Activated CD8-positive, alpha-beta memory T cell treated with anti-CD3 and anti-CD28 coated beads, Interleukin-2, amount 10 ng/mL, durations not matched to agents 7 days and 5 days (primary cell): ENCODE results near the gene IDH2. TPM values are rescaled to one million over a fixed set of nuclear protein-coding genes. Genes with fewer than 3 reads are reported as not detected.
"Not testable (repeated sequence)": the region's sequence is repeated elsewhere in the genome, so short reads cannot be mapped to it uniquely, and the experiment has no call there.

ENCODE experiments used
- ATAC-seq: fragments of 150-1000 bp; cut with Tn5 transposase; one replicate; pipeline ENCODE4 v1.10.0; 2021; ENCODE audit warnings: moderate library complexity
- CTCF ChIA-PET: fragments of 350-600 bp; sonication (Branson Sonifier 250); formaldehyde crosslinking; loops from one replicate; lab custom pipeline; 2021; ENCODE audit warnings: antibody characterized with exemption; lab: Charles Lee
- DNase-seq: peaks from one replicate; pipeline ENCODE4 v3.0.0-alpha.2; 2020
- H3K27ac Mint-ChIP-seq: one replicate; pipeline ENCODE4 v1.8.0; 2021; ENCODE audit warnings: mild to moderate bottlenecking, mixed read lengths
- H3K27me3 Mint-ChIP-seq: one replicate; pipeline ENCODE4 v1.8.0; 2021; ENCODE audit warnings: mixed read lengths
- H3K36me3 Mint-ChIP-seq: one replicate; pipeline ENCODE4 v1.8.0; 2021; ENCODE audit warnings: mild to moderate bottlenecking, mixed read lengths
- H3K4me1 Mint-ChIP-seq: one replicate; pipeline ENCODE4 v1.8.0; 2021; ENCODE audit warnings: mixed read lengths
- H3K4me3 Mint-ChIP-seq: one replicate; pipeline ENCODE4 v1.8.0; 2021; ENCODE audit warnings: mild to moderate bottlenecking, moderate library complexity, mixed read lengths
- H3K9me3 Mint-ChIP-seq: one replicate; pipeline ENCODE4 v1.8.0; 2022; ENCODE audit warnings: low read depth, mixed read lengths
- total RNA-seq, 2 experiments: library from RNA; stranded (reverse); gene quantifications; one replicate each; pipeline ENCODE4 v1.2.3, GENCODE V29; 2021

Gene IDH2
- total RNA-seq, 2 experiments from 2014 or later: 196 to 293 TPM

- no peak overlapping the region for H3K27ac Mint-ChIP-seq
- H3K9me3 Mint-ChIP-seq: no peaks in the 10 kb centered on the region
- CTCF ChIA-PET: no interaction called here
- ATAC-seq: no peak
- H3K4me1 Mint-ChIP-seq: peaks cover 7% of the 10 kb centered on the region
- peaks cover 23% of the 10 kb centered on the region for H3K27me3 Mint-ChIP-seq
- no peak for DNase-seq
- H3K4me3 Mint-ChIP-seq: no peak overlapping the region
- H3K36me3 Mint-ChIP-seq: no peaks in the 10 kb centered on the region
Observed at GRCh38 chr15:90132437-90132836, 30.2 kb upstream of the IDH2 start.

GRCh38 chr15:90131848-90132247 is 29.6 kb upstream of the IDH2 start:
- Mint-ChIP-seq H3K27me3 (peaks cover 26% of the 10 kb centered on the region), H3K4me3 (no peak overlapping the region), H3K27ac (no peak overlapping the region), H3K36me3 (no peaks in the 10 kb centered on the region), H3K9me3 (no peaks in the 10 kb centered on the region), H3K4me1 (peaks cover 7% of the 10 kb centered on the region)
- DNase-seq: no peak
- no peak for ATAC-seq
- CTCF ChIA-PET: no interaction called here

- H3K4me3 Mint-ChIP-seq: no peak overlapping the region
- no peak overlapping the region for H3K27ac Mint-ChIP-seq
- DNase-seq (no peak), ATAC-seq (no peak)
- CTCF ChIA-PET: no interaction called here
- peaks cover 27% of the 10 kb centered on the region for H3K27me3 Mint-ChIP-seq
- H3K4me1 Mint-ChIP-seq: peaks cover 16% of the 10 kb centered on the region
- no peaks in the 10 kb centered on the region for H3K36me3 Mint-ChIP-seq
- no peaks in the 10 kb centered on the region for H3K9me3 Mint-ChIP-seq
Observed at GRCh38 chr15:90130291-90130690, 28.0 kb upstream of the IDH2 start.

GRCh38 chr15:90126596-90127435 is 24.5 kb upstream of the IDH2 start:
- Mint-ChIP-seq H3K27me3 (peaks cover 12% of the 10 kb centered on the region), H3K9me3 (no peaks in the 10 kb centered on the region), H3K4me1 (peaks cover 19% of the 10 kb centered on the region), H3K36me3 (no peaks in the 10 kb centered on the region), H3K27ac (no peak overlapping the region), H3K4me3 (no peak overlapping the region)
- CTCF ChIA-PET: interaction anchor here (0.7 kb wide), 1 partner anchor 91 kb away, joined by 3 read pairs; no protein-coding TSS in a partner anchor
- no peak for DNase-seq
- ATAC-seq: no peak

- H3K4me1 Mint-ChIP-seq: peaks cover 19% of the 10 kb centered on the region
- peaks cover 13% of the 10 kb centered on the region for H3K27me3 Mint-ChIP-seq
- H3K9me3 Mint-ChIP-seq: no peaks in the 10 kb centered on the region
- DNase-seq (no peak), ATAC-seq (no peak)
- no peak overlapping the region for H3K4me3 Mint-ChIP-seq
- CTCF ChIA-PET: interaction anchor here (1.2 kb wide), 1 partner anchor 17 kb away, joined by 3 read pairs; no protein-coding TSS in a partner anchor
- H3K36me3 Mint-ChIP-seq: no peaks in the 10 kb centered on the region
- H3K27ac Mint-ChIP-seq: no peak overlapping the region
Observed at GRCh38 chr15:90126022-90126421, 23.8 kb upstream of the IDH2 start.

- CTCF ChIA-PET: interaction anchor here (1.7 kb wide), 1 partner anchor 22 kb away, joined by 5 read pairs; the partner anchor contains the start of gene IDH2
Observed at GRCh38 chr15:90124507-90124906, 22.2 kb upstream of the IDH2 start.

GRCh38 chr15:90121086-90121485 is 18.8 kb upstream of the IDH2 start:
- peaks cover 17% of the 10 kb centered on the region for H3K27me3 Mint-ChIP-seq
- no peak for ATAC-seq
- no peak for DNase-seq
- no peaks in the 10 kb centered on the region for H3K9me3 Mint-ChIP-seq
- peaks cover 11% of the 10 kb centered on the region for H3K4me1 Mint-ChIP-seq
- H3K4me3 Mint-ChIP-seq: no peak overlapping the region
- CTCF ChIA-PET: interaction anchor here (1.2 kb wide), 1 partner anchor 21 kb away, joined by 3 read pairs; no protein-coding TSS in a partner anchor
- H3K27ac Mint-ChIP-seq: no peak overlapping the region
- peaks cover 3% of the 10 kb centered on the region for H3K36me3 Mint-ChIP-seq

More at GRCh38 chr15:90124507-90124906, 22.2 kb upstream of the IDH2 start:
- Mint-ChIP-seq H3K36me3 (no peaks in the 10 kb centered on the region), H3K4me1 (peaks cover 15% of the 10 kb centered on the region), H3K4me3 (no peak overlapping the region), H3K27ac (no peak overlapping the region), H3K9me3 (no peaks in the 10 kb centered on the region), H3K27me3 (peaks cover 20% of the 10 kb centered on the region)
- DNase-seq: no peak
- no peak for ATAC-seq

GRCh38 chr15:90119367-90119766 is 17.1 kb upstream of the IDH2 start:
- Mint-ChIP-seq H3K27me3 (peaks cover 17% of the 10 kb centered on the region), H3K4me1 (no peaks in the 10 kb centered on the region), H3K9me3 (peaks cover 4% of the 10 kb centered on the region), H3K27ac (no peak overlapping the region), H3K36me3 (peaks cover 6% of the 10 kb centered on the region), H3K4me3 (no peak overlapping the region)
- DNase-seq: no peak
- ATAC-seq: no peak
- CTCF ChIA-PET: interaction anchor here (0.6 kb wide), 1 partner anchor 221 kb away, joined by 5 read pairs; no protein-coding TSS in a partner anchor

- H3K9me3 Mint-ChIP-seq: peaks cover 9% of the 10 kb centered on the region
- H3K4me3 Mint-ChIP-seq: no peak overlapping the region
- H3K36me3 Mint-ChIP-seq: peaks cover 9% of the 10 kb centered on the region
- peaks cover 14% of the 10 kb centered on the region for H3K27me3 Mint-ChIP-seq
- H3K4me1 Mint-ChIP-seq: no peaks in the 10 kb centered on the region
- ATAC-seq (no peak), DNase-seq (no peak)
- H3K27ac Mint-ChIP-seq: no peak overlapping the region
- CTCF ChIA-PET: interaction anchor here (1.6 kb wide), 1 partner anchor 26 kb away, joined by 3 read pairs; no protein-coding TSS in a partner anchor
Observed at GRCh38 chr15:90115783-90116182, 13.5 kb upstream of the IDH2 start.

GRCh38 chr15:90114451-90114901 is 12.2 kb upstream of the IDH2 start:
- Mint-ChIP-seq H3K36me3 (peaks cover 9% of the 10 kb centered on the region), H3K4me1 (no peaks in the 10 kb centered on the region), H3K9me3 (peaks cover 9% of the 10 kb centered on the region), H3K27me3 (peaks cover 6% of the 10 kb centered on the region), H3K27ac (no peak overlapping the region), H3K4me3 (no peak overlapping the region)
- no peak for DNase-seq
- CTCF ChIA-PET: interaction anchor here (1.6 kb wide), 1 partner anchor 27 kb away, joined by 3 read pairs; no protein-coding TSS in a partner anchor
- no peak for ATAC-seq

GRCh38 chr15:90113166-90113565 is 10.9 kb upstream of the IDH2 start:
- no peak for ATAC-seq
- Mint-ChIP-seq H3K36me3 (peaks cover 9% of the 10 kb centered on the region), H3K27ac (no peak overlapping the region), H3K27me3 (no peaks in the 10 kb centered on the region), H3K4me1 (no peaks in the 10 kb centered on the region), H3K4me3 (no peak overlapping the region), H3K9me3 (peaks cover 9% of the 10 kb centered on the region)
- no peak for DNase-seq
- CTCF ChIA-PET: no interaction called here

GRCh38 chr15:90109163-90109751 is 7.0 kb upstream of the IDH2 start:
- H3K36me3 Mint-ChIP-seq, H3K4me1 Mint-ChIP-seq, H3K4me3 Mint-ChIP-seq, DNase-seq, H3K27ac Mint-ChIP-seq, CTCF ChIA-PET, H3K27me3 Mint-ChIP-seq, H3K9me3 Mint-ChIP-seq, ATAC-seq: not testable (repeated sequence)

- DNase-seq, H3K27ac Mint-ChIP-seq, ATAC-seq, CTCF ChIA-PET, H3K36me3 Mint-ChIP-seq, H3K4me3 Mint-ChIP-seq, H3K27me3 Mint-ChIP-seq, H3K4me1 Mint-ChIP-seq, H3K9me3 Mint-ChIP-seq: not testable (repeated sequence)
Observed at GRCh38 chr15:90108038-90108437, 5.8 kb upstream of the IDH2 start.
